ENCODE measurements around the gene RUNX2. TPM values are rescaled to one million over a fixed set of nuclear protein-coding genes. Genes with fewer than 3 reads are reported as not detected.

Gene RUNX2
- total RNA-seq, 2 experiments from 2014 or later: 8.0 to 9.3 TPM

GRCh38 chr6:45657226-45657625 is 329.1 kb downstream of the RUNX2 start:
- H3K4me3 Mint-ChIP-seq: no peak overlapping the region
- POLR2A ChIA-PET: no interaction called here
- no peak for ATAC-seq
- peaks cover 14% of the 10 kb centered on the region for H3K4me1 Mint-ChIP-seq (ENCODE audit: low read depth)
- no peak for DNase-seq
- intact Hi-C loops (cut with micrococcal nuclease): no loop called here
- H3K36me3 Mint-ChIP-seq (ENCODE audit: low read depth): peaks cover 2% of the 10 kb centered on the region
- H3K27ac Mint-ChIP-seq: no peak overlapping the region
- CTCF ChIA-PET: interaction anchor here (1.0 to 1.5 kb wide), 4 partner anchors 18 to 1001 kb away, joined by 3 read pairs; no protein-coding TSS in a partner anchor
- peaks cover 7% of the 10 kb centered on the region for H3K27me3 Mint-ChIP-seq
- no peak for TF ChIP-seq CTCF (IDR thresholded peaks at IDR 0.05)
- no peaks in the 10 kb centered on the region for H3K9me3 Mint-ChIP-seq

GRCh38 chr6:45658400-45658799 is 330.3 kb downstream of the RUNX2 start:
- peaks cover 13% of the 10 kb centered on the region for H3K27me3 Mint-ChIP-seq
- DNase-seq (no peak), ATAC-seq (no peak)
- no peaks in the 10 kb centered on the region for H3K9me3 Mint-ChIP-seq
- peaks cover 2% of the 10 kb centered on the region for H3K36me3 Mint-ChIP-seq (ENCODE audit: low read depth)
- CTCF ChIA-PET: interaction anchor here (1.0 kb wide), 1 partner anchor 56 kb away, joined by 3 read pairs; no protein-coding TSS in a partner anchor
- TF ChIP-seq CTCF (IDR thresholded peaks at IDR 0.05): no peak
- H3K4me3 Mint-ChIP-seq: no peak overlapping the region
- POLR2A ChIA-PET: no interaction called here
- intact Hi-C loops (cut with micrococcal nuclease): no loop called here
- peaks cover 14% of the 10 kb centered on the region for H3K4me1 Mint-ChIP-seq (ENCODE audit: low read depth)
- no peak overlapping the region for H3K27ac Mint-ChIP-seq

DNA sequence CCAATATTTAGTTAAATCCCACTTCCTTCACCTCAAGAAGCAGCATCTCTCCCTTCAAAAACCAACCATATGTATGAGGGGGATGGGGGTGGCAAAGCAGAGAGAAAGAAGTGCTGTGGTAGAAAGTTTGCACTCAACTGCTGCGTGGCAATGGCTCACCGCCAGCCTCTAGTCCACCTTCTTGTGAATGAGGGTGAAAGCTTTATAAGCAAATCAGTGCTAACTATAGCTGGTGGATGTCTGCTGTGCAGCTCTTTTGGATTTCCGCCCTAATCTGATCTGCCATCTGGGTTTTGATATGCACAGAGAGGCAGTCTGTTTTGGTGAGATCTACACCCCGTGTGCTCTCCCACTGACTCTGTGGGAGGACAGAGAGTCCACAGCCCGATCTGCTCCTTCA is 330.8 kb downstream of the RUNX2 start:
- ChIA-PET CTCF (no interaction called here), POLR2A (interaction anchor here (1.5 kb wide), 1 partner anchor 24 kb away, joined by 3 read pairs; no protein-coding TSS in a partner anchor)
- intact Hi-C loops (cut with micrococcal nuclease): no loop called here
- no peak for ATAC-seq
- Mint-ChIP-seq H3K9me3 (no peaks in the 10 kb centered on the region), H3K4me1 (ENCODE audit: low read depth) (peaks cover 17% of the 10 kb centered on the region), H3K4me3 (no peak overlapping the region), H3K36me3 (ENCODE audit: low read depth) (peaks cover 2% of the 10 kb centered on the region), H3K27ac (no peak overlapping the region), H3K27me3 (peaks cover 13% of the 10 kb centered on the region)
- DNase-seq: peak; percentile 12
- no peak for TF ChIP-seq CTCF (IDR thresholded peaks at IDR 0.05)

DNA sequence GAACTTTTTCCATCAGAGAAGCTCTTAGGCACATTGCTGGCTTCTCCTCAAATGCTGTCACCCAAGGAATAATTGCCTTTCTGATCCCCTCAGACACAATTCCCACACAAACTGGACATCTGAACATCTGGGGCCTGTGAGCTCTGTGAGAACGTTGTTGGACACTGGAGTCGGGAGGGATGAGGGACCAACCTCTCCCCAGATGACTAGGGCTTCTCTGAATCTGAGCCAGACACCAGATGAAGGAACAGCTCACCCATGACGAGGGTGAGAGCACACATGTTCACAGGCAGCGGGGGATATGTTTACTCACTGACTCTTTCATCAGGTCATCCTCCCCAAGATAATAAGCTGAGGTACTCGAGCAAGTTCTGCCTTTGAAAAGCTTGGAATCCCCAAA is 333.5 kb downstream of the RUNX2 start:
- DNase-seq (no peak), ATAC-seq (no peak)
- Mint-ChIP-seq H3K4me1 (ENCODE audit: low read depth) (peaks cover 31% of the 10 kb centered on the region), H3K4me3 (no peak overlapping the region), H3K9me3 (no peaks in the 10 kb centered on the region), H3K27ac (no peak overlapping the region), H3K27me3 (peaks cover 19% of the 10 kb centered on the region), H3K36me3 (ENCODE audit: low read depth) (no peaks in the 10 kb centered on the region)
- no peak for TF ChIP-seq CTCF (IDR thresholded peaks at IDR 0.05)
- intact Hi-C loops (cut with micrococcal nuclease): no loop called here
- POLR2A ChIA-PET: interaction anchor here (0.9 kb wide), 1 partner anchor 12 kb away, joined by 3 read pairs; no protein-coding TSS in a partner anchor
- CTCF ChIA-PET: interaction anchor here (0.9 to 2.0 kb wide), 4 partner anchors 9 to 1006 kb away, joined by 3 to 6 read pairs (median 4); no protein-coding TSS in a partner anchor

DNA sequence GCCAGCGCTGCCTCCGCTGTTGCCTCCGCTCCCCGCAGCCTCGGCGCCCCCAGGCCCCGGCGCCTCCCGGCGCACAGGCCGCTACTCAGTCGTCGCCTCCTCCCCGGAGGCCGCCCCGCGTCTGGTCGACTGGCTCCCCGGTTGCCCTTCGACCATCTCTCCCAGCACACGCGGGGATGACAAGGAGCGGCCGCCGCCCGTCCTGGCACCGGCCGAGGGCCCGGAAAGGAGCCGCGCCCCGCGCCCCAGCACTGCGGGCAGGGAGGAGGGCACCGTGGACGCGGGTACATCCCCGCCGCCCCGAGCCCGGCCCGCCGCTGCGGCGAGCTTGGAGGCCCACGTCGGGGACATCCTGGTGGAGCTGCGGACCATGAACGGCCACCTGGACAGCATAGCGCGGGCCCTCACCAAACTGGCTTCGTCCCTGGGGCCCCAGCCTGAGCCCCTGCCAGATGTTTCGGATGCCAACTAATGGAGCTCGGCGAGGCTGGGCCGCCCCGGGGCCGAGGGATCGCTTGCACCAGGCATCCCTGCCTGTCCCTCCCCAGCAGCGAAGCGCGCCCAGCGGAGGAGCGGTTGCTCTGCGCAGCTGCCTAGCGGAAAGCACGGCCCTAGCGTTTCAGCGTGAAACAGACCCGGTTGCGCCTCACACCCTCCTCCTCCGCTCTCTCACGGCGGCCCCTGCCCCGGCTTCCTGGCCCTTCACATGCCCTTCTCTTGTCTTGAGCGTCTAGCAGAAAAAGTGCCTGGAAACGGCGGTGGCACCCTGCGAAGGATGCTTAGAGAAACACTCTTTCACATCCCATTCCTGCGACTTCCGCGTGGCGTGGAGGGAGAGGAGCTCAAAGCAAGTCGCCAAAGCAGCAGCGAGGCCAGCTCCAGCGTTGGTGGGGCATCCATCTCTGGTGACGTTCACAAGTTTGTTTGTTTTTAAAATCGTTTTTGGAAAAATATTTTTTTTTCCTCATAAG is 335.4 kb downstream of the RUNX2 start:
- no peaks in the 10 kb centered on the region for H3K36me3 Mint-ChIP-seq (ENCODE audit: low read depth)
- peaks cover 26% of the 10 kb centered on the region for H3K4me1 Mint-ChIP-seq (ENCODE audit: low read depth)
- H3K4me3 Mint-ChIP-seq: peak overlapping the region; percentile 39

More for the DNA sequence above, 335.4 kb downstream of the RUNX2 start:
- peak; percentile 25 for TF ChIP-seq CTCF (IDR thresholded peaks at IDR 0.05)
- Mint-ChIP-seq H3K27me3 (peaks cover 16% of the 10 kb centered on the region), H3K27ac (no peak overlapping the region), H3K9me3 (no peaks in the 10 kb centered on the region)
- peak; percentile 87 for ATAC-seq
- POLR2A ChIA-PET: interaction anchor here (1.2 kb wide), 1 partner anchor 13 kb away, joined by 4 read pairs; no protein-coding TSS in a partner anchor
- peak; percentile 71 for DNase-seq
- CTCF ChIA-PET: interaction anchor here (1.1 to 2.0 kb wide), 3 partner anchors 12 to 1008 kb away, joined by 3 to 6 read pairs (median 4); no protein-coding TSS in a partner anchor
- intact Hi-C loops (cut with micrococcal nuclease): no loop called here
